Measurements from ENCODE around the gene GIT1.

DNA sequence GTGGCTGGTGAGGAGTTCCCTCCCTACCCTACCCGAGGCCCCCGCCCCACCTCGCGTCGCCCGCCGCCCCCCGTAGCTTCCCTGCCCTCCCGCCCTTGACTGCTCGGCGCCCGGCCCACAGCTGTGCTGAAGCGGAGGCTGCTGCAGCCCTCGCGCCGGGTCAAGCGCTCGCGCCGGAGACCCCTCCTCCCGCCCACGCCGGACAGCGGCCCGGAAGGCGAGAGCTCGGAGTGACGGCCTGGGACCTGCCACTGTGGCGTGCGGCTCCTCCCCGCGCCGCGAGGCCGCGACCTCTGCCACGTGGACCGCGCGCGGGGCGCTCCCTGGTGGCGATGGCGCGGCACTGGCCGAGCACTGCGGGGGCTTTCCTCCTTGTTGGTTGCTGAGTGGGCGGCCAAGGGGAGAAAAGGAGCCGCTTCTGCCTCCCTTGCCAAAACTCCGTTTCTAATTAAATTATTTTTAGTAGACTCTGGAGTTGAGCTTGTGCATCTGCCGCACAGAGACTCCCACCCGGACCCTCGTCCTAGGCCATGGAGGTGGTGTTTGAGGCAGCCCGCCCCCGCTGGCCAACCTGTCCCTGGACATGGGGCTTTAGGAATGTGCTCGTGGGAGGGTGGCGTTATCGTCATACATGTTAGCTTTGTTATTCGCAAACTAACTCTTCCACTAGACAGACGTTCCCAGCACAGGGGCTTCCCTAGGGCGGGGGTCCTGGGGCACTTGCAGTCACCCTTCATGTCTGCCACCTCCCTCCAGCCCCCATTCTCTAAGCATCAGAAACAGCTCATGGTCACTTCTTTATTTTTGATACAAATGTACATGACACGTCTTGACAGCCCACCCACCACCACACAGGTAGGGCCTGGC lies 16.5 kb downstream of the GIT1 start:
- TF ChIP-seq, protein P1, sequence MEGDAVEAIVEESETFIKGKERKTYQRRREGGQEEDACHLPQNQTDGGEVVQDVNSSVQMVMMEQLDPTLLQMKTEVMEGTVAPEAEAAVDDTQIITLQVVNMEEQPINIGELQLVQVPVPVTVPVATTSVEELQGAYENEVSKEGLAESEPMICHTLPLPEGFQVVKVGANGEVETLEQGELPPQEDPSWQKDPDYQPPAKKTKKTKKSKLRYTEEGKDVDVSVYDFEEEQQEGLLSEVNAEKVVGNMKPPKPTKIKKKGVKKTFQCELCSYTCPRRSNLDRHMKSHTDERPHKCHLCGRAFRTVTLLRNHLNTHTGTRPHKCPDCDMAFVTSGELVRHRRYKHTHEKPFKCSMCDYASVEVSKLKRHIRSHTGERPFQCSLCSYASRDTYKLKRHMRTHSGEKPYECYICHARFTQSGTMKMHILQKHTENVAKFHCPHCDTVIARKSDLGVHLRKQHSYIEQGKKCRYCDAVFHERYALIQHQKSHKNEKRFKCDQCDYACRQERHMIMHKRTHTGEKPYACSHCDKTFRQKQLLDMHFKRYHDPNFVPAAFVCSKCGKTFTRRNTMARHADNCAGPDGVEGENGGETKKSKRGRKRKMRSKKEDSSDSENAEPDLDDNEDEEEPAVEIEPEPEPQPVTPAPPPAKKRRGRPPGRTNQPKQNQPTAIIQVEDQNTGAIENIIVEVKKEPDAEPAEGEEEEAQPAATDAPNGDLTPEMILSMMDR (IDR thresholded peaks at IDR 0.05): peak; percentile 90
- no peak for TF ChIP-seq ZFX (IDR thresholded peaks at IDR 0.05; ENCODE audit: borderline replicate concordance)

All from 22Rv1 (cell line).